ENCODE results near the gene ODF2L. TPM values are rescaled to one million over a fixed set of nuclear protein-coding genes. Genes with fewer than 3 reads are reported as not detected.

ODF2L gene
- total and polyA plus RNA-seq, 4 donors, result 3.0 to 6.5 (median 5.2) TPM

DNA sequence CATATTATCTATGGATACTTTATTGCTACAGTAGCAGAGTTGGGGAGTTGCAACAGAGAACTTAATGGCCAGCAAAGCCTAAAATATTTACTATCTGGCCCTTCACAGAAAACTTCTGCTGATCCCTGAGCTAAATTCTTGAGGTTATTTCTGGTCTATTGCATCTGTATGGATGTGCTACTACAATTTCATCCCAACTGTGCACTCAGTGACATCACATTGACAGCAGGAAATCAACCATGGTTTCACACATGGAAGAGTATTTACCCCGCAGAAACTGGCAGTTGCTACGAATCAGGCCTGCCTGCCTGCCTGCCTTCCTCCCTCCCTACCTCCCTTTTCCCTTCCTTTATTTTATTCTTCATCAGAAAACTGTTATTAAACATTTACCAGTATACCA lies 39.9 kb upstream of the ODF2L start (continued):
- TF ChIP-seq, protein P1, sequence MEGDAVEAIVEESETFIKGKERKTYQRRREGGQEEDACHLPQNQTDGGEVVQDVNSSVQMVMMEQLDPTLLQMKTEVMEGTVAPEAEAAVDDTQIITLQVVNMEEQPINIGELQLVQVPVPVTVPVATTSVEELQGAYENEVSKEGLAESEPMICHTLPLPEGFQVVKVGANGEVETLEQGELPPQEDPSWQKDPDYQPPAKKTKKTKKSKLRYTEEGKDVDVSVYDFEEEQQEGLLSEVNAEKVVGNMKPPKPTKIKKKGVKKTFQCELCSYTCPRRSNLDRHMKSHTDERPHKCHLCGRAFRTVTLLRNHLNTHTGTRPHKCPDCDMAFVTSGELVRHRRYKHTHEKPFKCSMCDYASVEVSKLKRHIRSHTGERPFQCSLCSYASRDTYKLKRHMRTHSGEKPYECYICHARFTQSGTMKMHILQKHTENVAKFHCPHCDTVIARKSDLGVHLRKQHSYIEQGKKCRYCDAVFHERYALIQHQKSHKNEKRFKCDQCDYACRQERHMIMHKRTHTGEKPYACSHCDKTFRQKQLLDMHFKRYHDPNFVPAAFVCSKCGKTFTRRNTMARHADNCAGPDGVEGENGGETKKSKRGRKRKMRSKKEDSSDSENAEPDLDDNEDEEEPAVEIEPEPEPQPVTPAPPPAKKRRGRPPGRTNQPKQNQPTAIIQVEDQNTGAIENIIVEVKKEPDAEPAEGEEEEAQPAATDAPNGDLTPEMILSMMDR (IDR thresholded peaks at IDR 0.05; ENCODE audit: low read depth, low read length, missing input control), result no peak
- TF ChIP-seq NR2F2 (IDR thresholded peaks at IDR 0.05) (no peak), GABPA (IDR thresholded peaks at IDR 0.05 in 1 of 2, conservative IDR thresholded peaks at IDR 0.05 in 1 of 2) (no peak)

DNA sequence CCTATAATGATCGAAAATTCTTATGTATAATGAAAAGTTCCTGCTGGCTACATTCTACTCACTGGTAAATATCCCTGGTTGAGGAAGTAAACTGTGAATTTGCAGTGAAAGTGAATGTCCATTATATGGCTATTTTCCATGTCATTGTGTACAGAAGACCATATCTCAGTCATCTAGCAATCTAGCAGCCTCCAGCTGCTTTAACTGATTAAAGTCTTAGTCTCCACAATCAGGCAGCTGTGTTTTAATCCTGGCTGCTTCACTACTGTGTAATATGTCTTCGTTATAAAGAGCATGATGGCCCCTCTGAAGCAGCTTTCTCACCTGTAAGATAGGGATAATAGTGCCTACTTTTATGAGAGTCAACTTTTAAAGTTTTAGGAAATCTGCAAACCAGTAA lies 39.2 kb upstream of the ODF2L start:
- DNase-seq (ENCODE audit: low spot score), result no peak
- H3K4me3 ChIP-seq (ENCODE audit: low read depth in 1 of 3, low read length in 3 of 3), result no peak overlapping the region
- no peak for TF ChIP-seq EGR1 (IDR thresholded peaks at IDR 0.05; ENCODE audit: low read depth in 2 of 2)
- no peak overlapping the region for H3K27ac ChIP-seq (ENCODE audit: low read depth in 1 of 2, low read length in 2 of 2)
- no peak overlapping the region for H3K9ac ChIP-seq (ENCODE audit: low read depth in 1 of 2, low read length in 2 of 2)
- peaks cover 0 to 1% (median 0%) of the 10 kb centered on the region in 4 donors for H3K4me1 ChIP-seq (ENCODE audit: control insufficient read depth in 4 of 4, insufficient read depth in 4 of 4, low read length in 3 of 4)
- H3K36me3 ChIP-seq (ENCODE audit: control insufficient read depth in 4 of 4, insufficient read depth in 3 of 4, low read depth in 1 of 4, low read length in 3 of 4), result no peaks in the 10 kb centered on the region
- no peaks in the 10 kb centered on the region for H3K9me3 ChIP-seq (ENCODE audit: control insufficient read depth in 4 of 4, low read length in 3 of 4)
- WGBS, result 24% methylated on average over 2 of the region's 2 CpGs
- peaks cover 0 to 6% (median 1%) of the 10 kb centered on the region in 4 donors for H3K27me3 ChIP-seq (ENCODE audit: control insufficient read depth in 4 of 4, insufficient read depth in 4 of 4, low read length in 3 of 4)

DNA sequence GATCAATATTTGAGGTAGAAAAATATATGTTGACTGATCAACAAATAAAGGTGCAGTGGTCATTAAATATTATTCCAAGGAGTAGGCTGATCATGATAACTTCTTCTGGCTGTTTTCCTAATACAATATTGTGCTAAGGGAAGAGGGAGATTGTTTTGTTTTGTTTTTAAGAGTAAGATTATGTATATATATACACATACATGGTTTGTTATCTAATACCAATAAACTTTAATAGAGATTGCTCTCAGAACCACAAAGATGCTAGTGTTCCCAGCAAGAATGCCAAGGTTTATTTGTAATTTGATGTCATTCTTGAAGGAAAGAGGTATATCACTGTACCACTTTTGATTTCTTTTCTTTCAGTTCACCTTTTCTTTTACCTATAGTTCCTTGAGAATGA lies 37.9 kb upstream of the ODF2L start:
- Histone ChIP-seq H3K4me3 (ENCODE audit: low read depth in 1 of 3, low read length in 3 of 3) (no peak overlapping the region), H3K27ac (ENCODE audit: low read depth in 1 of 2, low read length in 2 of 2) (no peak overlapping the region), H3K36me3 (ENCODE audit: control insufficient read depth in 4 of 4, insufficient read depth in 3 of 4, low read depth in 1 of 4, low read length in 3 of 4) (no peaks in the 10 kb centered on the region), H3K4me1 (ENCODE audit: control insufficient read depth in 4 of 4, insufficient read depth in 4 of 4, low read length in 3 of 4) (peaks cover 0 to 7% (median under 1%) of the 10 kb centered on the region in 4 donors), H3K27me3 (ENCODE audit: control insufficient read depth in 4 of 4, insufficient read depth in 4 of 4, low read length in 3 of 4) (peaks cover 0 to 6% (median under 1%) of the 10 kb centered on the region in 4 donors), H3K9ac (ENCODE audit: low read depth in 1 of 2, low read length in 2 of 2) (no peak overlapping the region), H3K9me3 (ENCODE audit: control insufficient read depth in 4 of 4, low read length in 3 of 4) (no peaks in the 10 kb centered on the region)
- DNase-seq (ENCODE audit: low spot score), result no peak
- TF ChIP-seq, protein P1 (IDR thresholded peaks at IDR 0.05; ENCODE audit: low read depth, low read length, missing input control), result no peak
- TF ChIP-seq EGR1 (IDR thresholded peaks at IDR 0.05; ENCODE audit: low read depth in 2 of 2) (no peak), FOXA2 (IDR thresholded peaks at IDR 0.05) (no peak), RXRA (IDR thresholded peaks at IDR 0.05) (no peak), FOXA1 (IDR thresholded peaks at IDR 0.05) (no peak), HNF4A (conservative IDR thresholded peaks at IDR 0.05) (no peak), NR2F2 (IDR thresholded peaks at IDR 0.05) (no peak), YY1 (IDR thresholded peaks at IDR 0.05) (no peak), RAD21 (IDR thresholded peaks at IDR 0.05) (no peak), JUND (IDR thresholded peaks at IDR 0.05) (no peak), SP1 (IDR thresholded peaks at IDR 0.05) (no peak), HNF4G (IDR thresholded peaks at IDR 0.05) (no peak), GABPA (IDR thresholded peaks at IDR 0.05 in 1 of 2, conservative IDR thresholded peaks at IDR 0.05 in 1 of 2) (no peak), TAF1 (conservative IDR thresholded peaks at IDR 0.05) (no peak)
- TF ChIP-seq, protein P2, sequence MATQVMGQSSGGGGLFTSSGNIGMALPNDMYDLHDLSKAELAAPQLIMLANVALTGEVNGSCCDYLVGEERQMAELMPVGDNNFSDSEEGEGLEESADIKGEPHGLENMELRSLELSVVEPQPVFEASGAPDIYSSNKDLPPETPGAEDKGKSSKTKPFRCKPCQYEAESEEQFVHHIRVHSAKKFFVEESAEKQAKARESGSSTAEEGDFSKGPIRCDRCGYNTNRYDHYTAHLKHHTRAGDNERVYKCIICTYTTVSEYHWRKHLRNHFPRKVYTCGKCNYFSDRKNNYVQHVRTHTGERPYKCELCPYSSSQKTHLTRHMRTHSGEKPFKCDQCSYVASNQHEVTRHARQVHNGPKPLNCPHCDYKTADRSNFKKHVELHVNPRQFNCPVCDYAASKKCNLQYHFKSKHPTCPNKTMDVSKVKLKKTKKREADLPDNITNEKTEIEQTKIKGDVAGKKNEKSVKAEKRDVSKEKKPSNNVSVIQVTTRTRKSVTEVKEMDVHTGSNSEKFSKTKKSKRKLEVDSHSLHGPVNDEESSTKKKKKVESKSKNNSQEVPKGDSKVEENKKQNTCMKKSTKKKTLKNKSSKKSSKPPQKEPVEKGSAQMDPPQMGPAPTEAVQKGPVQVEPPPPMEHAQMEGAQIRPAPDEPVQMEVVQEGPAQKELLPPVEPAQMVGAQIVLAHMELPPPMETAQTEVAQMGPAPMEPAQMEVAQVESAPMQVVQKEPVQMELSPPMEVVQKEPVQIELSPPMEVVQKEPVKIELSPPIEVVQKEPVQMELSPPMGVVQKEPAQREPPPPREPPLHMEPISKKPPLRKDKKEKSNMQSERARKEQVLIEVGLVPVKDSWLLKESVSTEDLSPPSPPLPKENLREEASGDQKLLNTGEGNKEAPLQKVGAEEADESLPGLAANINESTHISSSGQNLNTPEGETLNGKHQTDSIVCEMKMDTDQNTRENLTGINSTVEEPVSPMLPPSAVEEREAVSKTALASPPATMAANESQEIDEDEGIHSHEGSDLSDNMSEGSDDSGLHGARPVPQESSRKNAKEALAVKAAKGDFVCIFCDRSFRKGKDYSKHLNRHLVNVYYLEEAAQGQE (IDR thresholded peaks at IDR 0.05), result no peak
- TF ChIP-seq, protein P3, sequence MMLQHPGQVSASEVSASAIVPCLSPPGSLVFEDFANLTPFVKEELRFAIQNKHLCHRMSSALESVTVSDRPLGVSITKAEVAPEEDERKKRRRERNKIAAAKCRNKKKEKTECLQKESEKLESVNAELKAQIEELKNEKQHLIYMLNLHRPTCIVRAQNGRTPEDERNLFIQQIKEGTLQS (IDR thresholded peaks at IDR 0.05), result no peak
- TF ChIP-seq, protein P4, sequence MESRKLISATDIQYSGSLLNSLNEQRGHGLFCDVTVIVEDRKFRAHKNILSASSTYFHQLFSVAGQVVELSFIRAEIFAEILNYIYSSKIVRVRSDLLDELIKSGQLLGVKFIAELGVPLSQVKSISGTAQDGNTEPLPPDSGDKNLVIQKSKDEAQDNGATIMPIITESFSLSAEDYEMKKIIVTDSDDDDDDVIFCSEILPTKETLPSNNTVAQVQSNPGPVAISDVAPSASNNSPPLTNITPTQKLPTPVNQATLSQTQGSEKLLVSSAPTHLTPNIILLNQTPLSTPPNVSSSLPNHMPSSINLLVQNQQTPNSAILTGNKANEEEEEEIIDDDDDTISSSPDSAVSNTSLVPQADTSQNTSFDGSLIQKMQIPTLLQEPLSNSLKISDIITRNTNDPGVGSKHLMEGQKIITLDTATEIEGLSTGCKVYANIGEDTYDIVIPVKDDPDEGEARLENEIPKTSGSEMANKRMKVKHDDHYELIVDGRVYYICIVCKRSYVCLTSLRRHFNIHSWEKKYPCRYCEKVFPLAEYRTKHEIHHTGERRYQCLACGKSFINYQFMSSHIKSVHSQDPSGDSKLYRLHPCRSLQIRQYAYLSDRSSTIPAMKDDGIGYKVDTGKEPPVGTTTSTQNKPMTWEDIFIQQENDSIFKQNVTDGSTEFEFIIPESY (IDR thresholded peaks at IDR 0.05), result no peak
- TF ChIP-seq, protein P5, sequence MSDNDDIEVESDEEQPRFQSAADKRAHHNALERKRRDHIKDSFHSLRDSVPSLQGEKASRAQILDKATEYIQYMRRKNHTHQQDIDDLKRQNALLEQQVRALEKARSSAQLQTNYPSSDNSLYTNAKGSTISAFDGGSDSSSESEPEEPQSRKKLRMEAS (IDR thresholded peaks at IDR 0.05), result no peak
